ENCODE measurements around the gene ANO6.

The ANO6 gene

GRCh38 chr12:45284096-45284901 is 68.4 kb downstream of the ANO6 start:
- DNase-seq: peak; percentile 30

GRCh38 chr12:45285717-45286116 is 69.8 kb downstream of the ANO6 start:
- no peak for DNase-seq

DNA sequence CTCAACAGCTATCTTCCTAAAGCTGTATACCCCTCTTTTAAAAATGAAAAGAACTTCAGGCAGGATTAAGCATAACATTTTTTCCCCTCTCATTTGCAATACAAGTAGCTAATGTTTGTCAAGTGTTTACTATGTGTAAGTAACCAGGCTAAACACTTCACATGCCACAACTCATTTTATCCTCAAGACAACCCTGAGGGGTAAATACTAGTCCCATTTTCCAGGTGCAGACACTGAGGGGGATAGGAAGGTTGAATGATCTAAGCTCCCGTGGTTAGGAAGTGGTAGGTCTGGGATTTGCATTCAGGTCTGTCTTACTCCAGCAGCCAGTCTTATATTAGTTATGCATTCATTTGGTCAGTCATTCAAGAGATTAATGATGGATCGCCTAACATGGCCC is 70.7 kb downstream of the ANO6 start:
- DNase-seq: no peak

- DNase-seq: no peak
Observed at GRCh38 chr12:45289245-45290215, 73.6 kb downstream of the ANO6 start.

DNA sequence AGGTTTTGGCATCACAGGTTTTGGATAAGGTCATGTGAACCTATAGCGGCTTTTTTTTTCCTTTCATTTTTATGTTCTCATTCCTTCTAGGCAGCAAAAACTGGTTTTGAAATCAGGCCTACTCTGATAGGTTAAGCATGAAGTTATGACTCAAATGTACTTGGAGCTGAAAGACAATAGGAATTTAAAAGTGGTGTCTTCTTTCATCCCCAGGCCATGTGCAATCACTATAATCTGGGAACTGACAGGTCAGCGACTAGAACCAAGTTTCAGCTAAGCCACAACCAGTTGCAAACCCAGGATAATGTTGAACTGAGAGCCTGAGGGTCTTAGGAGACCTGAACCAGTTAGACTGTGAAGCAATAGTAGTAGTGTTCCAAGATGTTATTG is 74.3 kb downstream of the ANO6 start:
- DNase-seq: no peak

DNA sequence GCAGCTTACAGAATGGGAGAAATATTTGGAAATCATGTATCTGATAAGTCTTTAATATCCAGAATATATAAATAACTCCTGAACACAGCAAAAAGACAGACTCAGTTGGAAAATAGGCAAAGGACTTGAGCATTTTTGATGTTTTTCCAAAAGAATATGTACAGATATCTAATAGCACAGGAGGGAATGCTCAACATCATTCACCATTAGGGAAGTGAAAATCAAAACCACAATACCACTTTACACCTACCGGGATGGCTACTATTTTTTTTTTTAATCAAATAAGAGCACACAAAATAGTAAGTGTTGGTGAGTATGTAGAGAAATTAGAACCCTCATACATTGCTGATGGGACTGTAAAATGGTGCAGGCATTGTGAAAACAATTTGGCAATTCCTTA is 75.6 kb downstream of the ANO6 start:
- no peak for DNase-seq

GRCh38 chr12:45292486-45293195 is 76.7 kb downstream of the ANO6 start:
- no peak for DNase-seq

GRCh38 chr12:45294906-45295305 is 79.0 kb downstream of the ANO6 start:
- no peak for DNase-seq

- DNase-seq: no peak
Observed at GRCh38 chr12:45296046-45296586, 80.2 kb downstream of the ANO6 start.

- DNase-seq: no peak
Observed at GRCh38 chr12:45298047-45298446, 82.2 kb downstream of the ANO6 start.

GRCh38 chr12:45298721-45299692 is 83.1 kb downstream of the ANO6 start:
- DNase-seq: no peak

DNA sequence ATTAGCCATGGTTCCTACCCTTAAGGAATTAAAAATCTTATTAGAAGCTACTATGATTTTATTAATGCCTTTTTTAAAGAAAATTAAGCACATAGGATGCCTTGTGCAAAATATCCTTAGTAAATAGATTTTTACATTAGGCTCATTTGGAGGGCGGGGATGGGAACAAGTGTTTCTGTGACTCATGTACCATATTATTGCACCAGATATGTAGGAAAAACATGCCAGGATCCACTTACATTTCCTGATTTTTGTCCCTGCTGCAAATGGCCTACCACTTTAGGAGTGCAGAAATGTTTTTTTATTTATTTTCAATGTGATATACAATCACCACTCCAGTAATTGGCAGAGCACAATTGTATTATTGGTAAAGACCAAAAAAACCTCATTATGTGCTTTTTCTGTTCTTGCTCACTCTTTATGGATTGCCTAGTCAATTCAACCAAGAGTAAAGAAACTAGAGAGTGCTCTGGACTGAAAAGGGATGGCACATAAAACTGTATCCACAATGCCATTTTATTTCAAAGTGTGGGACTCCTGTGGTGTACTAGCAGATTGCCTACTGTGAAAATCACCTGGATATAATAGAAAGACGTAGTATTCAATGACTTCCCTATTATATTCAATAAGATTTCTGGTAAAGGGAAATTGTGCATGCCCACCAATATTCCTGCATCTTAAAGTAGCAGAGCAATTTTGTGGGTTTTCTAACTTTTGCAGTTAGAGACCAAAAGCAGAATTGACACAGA is 86.9 kb downstream of the ANO6 start:
- DNase-seq: no peak

- DNase-seq: no peak
Observed at GRCh38 chr12:45303945-45304344, 88.0 kb downstream of the ANO6 start.

GRCh38 chr12:45304514-45305178 is 88.8 kb downstream of the ANO6 start:
- DNase-seq: no peak

DNA sequence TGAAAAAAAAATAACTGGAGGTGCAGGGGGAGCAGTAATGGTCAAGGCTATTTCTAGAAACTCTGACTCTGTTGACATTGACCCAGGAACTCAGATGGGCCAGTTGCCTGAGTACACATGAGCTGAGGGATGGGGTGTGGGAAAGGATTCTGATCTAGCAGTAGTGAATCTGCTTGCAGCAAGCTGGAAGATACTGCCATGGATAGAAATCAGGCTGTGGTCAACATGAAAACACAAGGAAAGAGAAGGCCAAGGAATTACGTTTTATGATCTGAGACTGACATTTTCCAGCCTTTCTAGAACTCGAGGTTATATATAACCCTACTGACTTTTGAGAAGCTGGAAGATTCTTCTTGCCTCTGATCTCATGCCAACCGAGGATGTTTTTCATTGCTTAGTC is 90.0 kb downstream of the ANO6 start:
- DNase-seq: no peak

DNA sequence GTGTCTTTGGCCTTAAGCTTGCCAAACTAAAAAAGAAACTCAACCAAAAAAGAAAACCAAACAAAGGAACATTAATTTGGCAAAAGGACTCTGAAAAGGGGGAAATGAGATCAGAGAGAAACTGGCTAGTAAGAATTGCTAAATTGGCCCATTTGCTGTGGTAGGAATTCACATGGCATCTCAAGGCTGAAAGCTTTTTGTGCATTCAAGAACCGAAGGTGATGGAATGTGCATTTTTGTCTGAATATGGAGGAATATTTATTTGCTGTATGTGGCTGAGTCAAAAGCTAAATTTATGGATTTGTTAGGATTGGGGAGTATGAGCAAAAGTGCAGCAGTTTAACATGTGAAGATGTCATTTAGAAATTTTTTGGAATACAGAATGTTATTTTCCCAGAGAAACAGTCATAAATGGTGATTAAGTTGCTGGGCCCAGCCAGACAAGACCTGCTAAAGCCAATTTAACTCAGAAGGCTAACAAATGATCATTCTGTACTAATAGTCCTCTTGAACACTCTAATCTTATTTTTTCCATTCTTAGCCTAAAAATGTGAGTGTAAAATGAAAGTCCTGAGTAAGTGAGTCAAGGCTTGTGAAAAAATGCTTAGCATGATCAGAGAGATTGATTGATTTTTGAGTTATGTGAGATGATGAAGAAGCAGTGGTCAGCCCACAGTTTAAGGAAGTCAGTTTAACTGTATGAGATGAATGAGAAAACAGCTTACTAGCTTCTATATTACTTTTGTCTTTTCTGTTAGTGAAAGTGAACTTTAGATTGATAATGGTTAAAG is 94.1 kb downstream of the ANO6 start:
- no peak for DNase-seq

DNA sequence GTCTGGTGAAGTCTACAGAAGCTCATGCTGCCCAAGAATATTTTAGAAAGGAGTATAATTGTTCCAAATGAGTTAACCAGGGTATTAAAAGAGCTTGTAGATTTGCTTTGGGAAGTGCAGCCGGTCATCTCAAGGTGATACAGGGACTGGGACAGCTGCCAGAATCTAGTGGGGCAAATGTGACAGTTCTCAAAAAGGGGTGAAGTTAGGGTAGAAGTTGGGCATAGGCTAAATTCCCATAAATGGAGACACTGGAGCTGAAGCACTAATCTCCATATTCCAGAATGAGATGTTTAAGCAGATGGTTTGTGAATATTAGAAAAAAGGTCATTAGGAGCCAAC is 94.7 kb downstream of the ANO6 start:
- DNase-seq: no peak

- no peak for DNase-seq
Observed at GRCh38 chr12:45312012-45312411, 96.1 kb downstream of the ANO6 start.

- no peak for DNase-seq
Observed at GRCh38 chr12:45314770-45315169, 98.9 kb downstream of the ANO6 start.

DNA sequence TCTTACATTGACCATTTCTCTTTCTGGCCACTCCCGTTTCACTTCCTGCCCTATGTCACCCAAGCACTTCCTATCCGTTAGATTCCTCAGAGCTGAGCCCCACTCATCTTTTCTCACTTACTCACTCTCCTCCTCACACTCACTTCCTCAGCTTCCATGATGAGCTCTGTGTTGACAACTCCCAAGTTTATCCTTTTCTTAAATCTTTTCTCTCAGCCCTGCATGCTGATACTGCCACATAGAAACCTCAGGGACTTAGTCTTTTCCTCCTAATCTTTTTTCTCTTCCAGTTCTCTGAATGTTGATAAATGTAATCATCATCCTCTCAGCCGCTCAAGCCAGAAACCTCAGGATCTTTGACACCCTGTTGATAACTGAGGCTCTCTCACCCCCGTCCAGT is 99.6 kb downstream of the ANO6 start:
- no peak for DNase-seq
